Fibroblast of villous mesenchyme (primary cell): ENCODE measurements around the gene HTR4. TPM values are rescaled to one million over a fixed set of nuclear protein-coding genes. Genes with fewer than 3 reads are reported as not detected.

Source experiments
- DNase-seq: peaks from one replicate; pipeline ENCODE4 v3.0.0-alpha.2; 2010; ENCODE audit warnings: low read depth
- H3K4me3 ChIP-seq: 2 replicates; pipeline ENCODE4 v1.5.1; 2011; ENCODE audit warnings: low read depth, mild to moderate bottlenecking, low read length
- CTCF ChIP-seq: IDR thresholded peaks from 2 replicates; pipeline ENCODE4 v1.5.1; 2012; ENCODE audit warnings: low read depth, mild to moderate bottlenecking, low read length; ENCODE audit not compliant: insufficient read depth
- total RNA-seq: library from RNA; depleted of rRNA; stranded (reverse); fragments of >200 nt; gene quantifications from 2 replicates; pipeline ENCODE4 v1.2.3, GENCODE V29; 2012

The HTR4 gene
- total RNA-seq, 1 donor, result not detected

GRCh38 chr5:148491015-148491792 is 163.1 kb downstream of the HTR4 start:
- TF ChIP-seq CTCF, result no peak
- H3K4me3 ChIP-seq, result no peak overlapping the region
- no peak for DNase-seq

- no peak overlapping the region for H3K4me3 ChIP-seq
- no peak for TF ChIP-seq CTCF
- no peak for DNase-seq
Measured at GRCh38 chr5:148488757-148489156, 165.6 kb downstream of the HTR4 start.

- DNase-seq, result no peak
- H3K4me3 ChIP-seq, result no peak overlapping the region
- no peak for TF ChIP-seq CTCF
Measured at GRCh38 chr5:148486456-148486855, 167.9 kb downstream of the HTR4 start.

- TF ChIP-seq CTCF, result no peak
- no peak overlapping the region for H3K4me3 ChIP-seq
- no peak for DNase-seq
Measured at GRCh38 chr5:148484651-148485050, 169.7 kb downstream of the HTR4 start.

GRCh38 chr5:148483750-148484149 is 170.6 kb downstream of the HTR4 start:
- no peak for DNase-seq
- H3K4me3 ChIP-seq, result no peak overlapping the region
- no peak for TF ChIP-seq CTCF

- peak; percentile 81 for TF ChIP-seq CTCF
- peak overlapping the region; percentile 45 for H3K4me3 ChIP-seq
- peak; percentile 57 for DNase-seq
Measured at GRCh38 chr5:148482697-148483462, 171.4 kb downstream of the HTR4 start.
